Astrocyte of the cerebellum (primary cell): ENCODE data around the gene LIN52.

Experiments
- DNase-seq: peaks from one replicate; pipeline ENCODE4 v3.0.0-alpha.2; 2011; ENCODE audit warnings: low read depth
- H3K4me3 ChIP-seq: 2 replicates; pipeline ENCODE4 v1.5.1; 2011; ENCODE audit warnings: mild to moderate bottlenecking, low read depth, low read length, moderate library complexity
- in situ Hi-C: cut with HindIII; loops from 2 replicates; pipeline ENCODE4 v1.10.0; 2017; ENCODE audit warnings: low sequenced_read_pairs
- TF ChIP-seq, protein P1 (sequence below): IDR thresholded peaks from 2 replicates; pipeline ENCODE4 v1.5.1; 2012; ENCODE audit warnings: low read length, low read depth, moderate library complexity, mild to moderate bottlenecking; ENCODE audit errors: missing control alignments

LIN52 gene

DNA sequence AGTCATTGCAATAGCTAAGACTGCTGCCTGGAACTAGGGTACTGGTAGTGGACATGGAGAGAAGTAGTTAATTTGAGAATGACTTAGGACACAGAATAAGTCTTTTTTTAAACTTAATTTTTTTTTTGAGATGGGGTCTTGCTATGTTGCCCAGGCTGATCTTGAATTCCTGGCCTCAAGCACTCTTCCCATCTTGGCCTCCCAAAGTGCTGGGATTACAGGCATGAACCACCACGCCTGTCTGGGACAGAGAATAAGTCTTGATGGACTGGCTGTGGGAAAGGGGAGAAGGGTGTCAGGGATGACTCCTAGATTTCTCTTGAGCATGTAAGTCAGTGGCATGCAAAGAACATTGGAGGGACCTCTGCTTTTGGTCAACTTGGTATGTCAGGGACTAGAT lies 42.9 kb downstream of the LIN52 start:
- no peak for DNase-seq
- TF ChIP-seq, protein P1, sequence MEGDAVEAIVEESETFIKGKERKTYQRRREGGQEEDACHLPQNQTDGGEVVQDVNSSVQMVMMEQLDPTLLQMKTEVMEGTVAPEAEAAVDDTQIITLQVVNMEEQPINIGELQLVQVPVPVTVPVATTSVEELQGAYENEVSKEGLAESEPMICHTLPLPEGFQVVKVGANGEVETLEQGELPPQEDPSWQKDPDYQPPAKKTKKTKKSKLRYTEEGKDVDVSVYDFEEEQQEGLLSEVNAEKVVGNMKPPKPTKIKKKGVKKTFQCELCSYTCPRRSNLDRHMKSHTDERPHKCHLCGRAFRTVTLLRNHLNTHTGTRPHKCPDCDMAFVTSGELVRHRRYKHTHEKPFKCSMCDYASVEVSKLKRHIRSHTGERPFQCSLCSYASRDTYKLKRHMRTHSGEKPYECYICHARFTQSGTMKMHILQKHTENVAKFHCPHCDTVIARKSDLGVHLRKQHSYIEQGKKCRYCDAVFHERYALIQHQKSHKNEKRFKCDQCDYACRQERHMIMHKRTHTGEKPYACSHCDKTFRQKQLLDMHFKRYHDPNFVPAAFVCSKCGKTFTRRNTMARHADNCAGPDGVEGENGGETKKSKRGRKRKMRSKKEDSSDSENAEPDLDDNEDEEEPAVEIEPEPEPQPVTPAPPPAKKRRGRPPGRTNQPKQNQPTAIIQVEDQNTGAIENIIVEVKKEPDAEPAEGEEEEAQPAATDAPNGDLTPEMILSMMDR: no peak
- in situ Hi-C loops: no loop called here
- H3K4me3 ChIP-seq: no peak overlapping the region

DNA sequence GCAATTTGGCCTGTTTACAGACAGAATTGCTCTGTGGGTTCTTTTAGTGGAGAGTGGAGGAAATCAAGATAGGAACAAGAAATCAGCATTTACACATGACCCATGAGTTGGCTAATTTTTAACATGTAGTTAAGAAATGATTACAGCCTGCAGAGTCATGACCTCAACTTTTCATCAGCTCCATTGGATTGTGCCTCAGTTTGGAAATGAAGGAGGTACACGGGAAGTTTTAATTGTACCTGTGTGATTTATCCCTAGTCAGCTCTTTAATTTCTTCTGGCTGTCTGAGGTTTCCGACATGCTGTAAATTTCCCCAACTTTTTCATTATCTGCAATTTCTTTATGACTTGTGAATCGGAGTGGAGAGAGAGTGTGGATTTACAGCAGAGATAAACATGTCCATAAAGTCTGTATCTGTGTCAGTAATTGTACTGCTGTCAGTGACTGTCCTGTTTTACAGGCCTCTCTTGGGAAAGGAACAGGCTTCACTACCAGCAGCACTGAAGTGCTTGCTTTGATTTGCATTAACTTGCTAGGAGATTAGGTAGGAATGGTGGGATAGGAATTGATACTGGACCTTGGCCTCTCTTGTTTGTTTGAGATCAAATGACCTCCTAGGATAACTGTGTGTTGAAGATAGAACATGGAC lies 49.2 kb downstream of the LIN52 start:
- no peak overlapping the region for H3K4me3 ChIP-seq

DNA sequence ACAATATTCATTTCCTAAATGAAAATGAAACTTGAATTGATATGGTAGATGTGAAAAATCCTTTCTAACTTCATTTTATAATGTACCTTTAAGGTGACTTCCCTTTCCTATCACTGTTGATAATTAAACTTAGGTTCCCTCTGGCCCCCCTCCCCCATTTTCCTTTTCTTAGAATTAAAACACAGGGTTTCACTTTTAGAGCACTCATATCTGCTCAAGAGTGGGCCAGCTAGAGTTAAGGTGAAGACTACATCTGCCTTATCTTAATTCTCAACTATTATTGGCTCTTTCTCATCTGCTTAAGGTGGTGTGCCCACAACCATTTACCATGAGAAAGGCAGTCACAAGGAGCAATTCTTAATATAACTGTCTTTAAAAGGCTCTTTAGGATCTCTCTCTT lies 49.7 kb downstream of the LIN52 start:
- TF ChIP-seq, protein P1: no peak
- in situ Hi-C loops: no loop called here
- no peak for DNase-seq
- H3K4me3 ChIP-seq: no peak overlapping the region

More for the DNA sequence above, 49.2 kb downstream of the LIN52 start:
- in situ Hi-C loops: no loop called here
- TF ChIP-seq, protein P1: no peak
- no peak for DNase-seq

DNA sequence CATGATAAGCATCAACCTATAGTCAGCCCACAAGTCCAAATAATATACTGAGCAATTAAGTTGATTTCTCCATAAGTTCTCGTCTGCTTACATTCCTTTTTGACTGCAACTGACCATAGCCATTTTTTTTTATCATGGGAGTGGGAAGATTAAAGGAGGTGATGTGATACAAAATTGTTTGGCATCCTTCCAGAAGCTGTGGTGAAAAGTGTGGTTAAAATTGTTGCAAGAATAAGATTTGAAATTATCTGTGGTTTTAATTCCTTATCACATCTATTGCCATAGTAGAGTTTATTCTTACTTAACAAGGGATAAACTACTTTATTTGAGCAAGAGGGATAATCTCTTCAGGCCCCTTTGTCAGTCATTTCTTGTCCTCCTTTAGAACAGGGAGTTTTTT lies 50.7 kb downstream of the LIN52 start:
- TF ChIP-seq, protein P1: no peak
- peak; percentile 48 for DNase-seq
- H3K4me3 ChIP-seq: no peak overlapping the region
- in situ Hi-C loops: no loop called here

DNA sequence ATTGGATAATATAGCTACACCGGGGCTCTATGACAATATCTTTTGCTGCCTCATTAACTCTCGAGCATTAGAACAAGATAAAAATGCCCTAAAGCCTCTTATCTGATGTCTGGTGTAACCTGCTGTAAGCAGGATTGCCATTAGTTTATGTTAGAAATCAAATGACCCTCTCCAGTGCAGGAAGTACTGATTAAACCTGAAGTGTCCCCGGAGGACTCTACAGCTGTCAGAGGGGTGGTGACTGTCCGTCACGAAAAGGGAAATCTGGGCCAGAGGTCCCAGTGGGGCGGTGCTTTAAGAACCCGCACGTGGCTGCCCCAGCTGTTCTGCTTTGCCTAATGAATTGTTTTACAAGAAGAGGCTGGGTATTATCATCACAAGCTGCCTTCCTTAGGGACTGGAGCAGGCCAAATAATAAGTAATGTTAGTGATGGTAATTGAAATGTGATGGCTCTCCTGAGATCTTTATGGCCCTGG lies 55.7 kb downstream of the LIN52 start:
- TF ChIP-seq, protein P1: no peak
- in situ Hi-C loops: no loop called here

DNA sequence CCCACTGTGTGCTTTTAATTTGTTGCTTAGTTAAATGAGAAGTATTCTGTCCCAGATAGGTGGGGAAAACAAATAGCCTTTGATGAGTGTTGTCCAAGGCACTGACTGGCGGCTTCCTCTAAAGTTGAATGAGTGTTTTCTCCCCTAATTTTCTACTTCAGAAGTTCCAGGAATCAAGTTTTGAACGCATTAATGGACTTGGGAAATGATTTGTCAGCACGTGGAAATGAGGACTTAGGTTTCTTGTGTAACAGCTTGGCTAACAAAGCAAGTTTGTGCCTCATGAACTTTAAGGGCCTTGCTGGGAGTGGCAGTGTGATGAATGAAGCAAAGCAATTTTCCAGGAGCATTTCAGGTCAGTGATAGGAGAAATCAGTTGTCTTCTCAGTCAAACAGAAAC lies 56.9 kb downstream of the LIN52 start:
- in situ Hi-C loops: no loop called here
- DNase-seq: no peak

More for the DNA sequence above, 55.7 kb downstream of the LIN52 start:
- DNase-seq: no peak
- H3K4me3 ChIP-seq: no peak overlapping the region

More for the DNA sequence above, 56.9 kb downstream of the LIN52 start:
- no peak overlapping the region for H3K4me3 ChIP-seq
- TF ChIP-seq, protein P1: no peak
